Measurements from ENCODE around the gene CORT. TPM values are rescaled to one million over a fixed set of nuclear protein-coding genes. Genes with fewer than 3 reads are reported as not detected.

The CORT gene
- total RNA-seq, 4 donors from 2014 or later, result not detected

GRCh38 chr1:10457875-10458274, 8.0 kb downstream of the CORT start:
- Histone ChIP-seq H3K4me1 (no peaks in the 10 kb centered on the region), H3K27ac (no peak overlapping the region), H3K36me3 (peaks cover 0 to 43% of the 10 kb centered on the region in 2 donors), H3K9me3 (no peaks in the 10 kb centered on the region), H3K27me3 (no peaks in the 10 kb centered on the region), H3K4me3 (no peak overlapping the region)
- ATAC-seq, result no peak
- WGBS, 2 donors (ENCODE audit: low coverage in 1 of 2), result 39 to 82% methylated on average over 7 to 9 of the region's 9 CpGs
- TF ChIP-seq POLR2A (IDR thresholded peaks at IDR 0.05) (no peak), POLR2AphosphoS5 (IDR thresholded peaks at IDR 0.05) (no peak), CTCF (IDR thresholded peaks at IDR 0.05) (no peak), EP300 (IDR thresholded peaks at IDR 0.05) (no peak)

DNA sequence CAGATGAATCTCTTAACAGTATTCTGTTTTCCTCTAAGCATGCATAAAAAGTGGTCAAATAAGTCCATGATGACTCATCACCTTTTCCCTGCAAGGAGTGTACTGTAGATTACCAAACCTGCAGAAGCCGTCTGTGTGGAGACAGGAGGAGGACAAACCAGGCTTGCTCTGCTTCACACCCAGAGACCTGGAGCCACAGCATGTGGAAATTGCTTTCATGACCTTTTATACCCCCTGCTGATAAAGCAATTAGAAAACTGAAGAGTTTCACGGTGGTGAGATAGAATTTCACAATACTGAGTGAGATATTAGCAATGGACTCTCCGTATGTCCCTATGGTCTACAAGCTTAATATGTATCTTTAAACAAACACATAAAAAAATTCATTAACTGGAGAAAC, 9.4 kb downstream of the CORT start:
- TF ChIP-seq POLR2A (IDR thresholded peaks at IDR 0.05) (no peak), CTCF (IDR thresholded peaks at IDR 0.05) (no peak), EP300 (IDR thresholded peaks at IDR 0.05) (no peak), POLR2AphosphoS5 (IDR thresholded peaks at IDR 0.05) (no peak)
- H3K36me3 ChIP-seq, result peaks cover 0 to 56% of the 10 kb centered on the region in 2 donors
- H3K27me3 ChIP-seq, result no peaks in the 10 kb centered on the region
- no peak for ATAC-seq
- no peaks in the 10 kb centered on the region for H3K9me3 ChIP-seq
- no peak overlapping the region for H3K4me3 ChIP-seq
- H3K4me1 ChIP-seq, result no peaks in the 10 kb centered on the region
- 53 to 59% methylated on average over 3 of the region's 3 CpGs for WGBS, 2 donors (ENCODE audit: low coverage in 1 of 2)
- H3K27ac ChIP-seq, result no peak overlapping the region

GRCh38 chr1:10467078-10467477, 17.2 kb downstream of the CORT start:
- TF ChIP-seq EP300 (IDR thresholded peaks at IDR 0.05) (no peak), CTCF (IDR thresholded peaks at IDR 0.05) (no peak), POLR2AphosphoS5 (IDR thresholded peaks at IDR 0.05) (no peak), POLR2A (IDR thresholded peaks at IDR 0.05) (no peak)
- 83% methylated on average over 2 of the region's 2 CpGs; no CpG with 5 or more reads in 1 of the 2 donors for WGBS, 2 donors (ENCODE audit: low coverage in 1 of 2)
- H3K36me3 ChIP-seq, result peaks cover 0 to 79% of the 10 kb centered on the region in 2 donors
- no peak overlapping the region for H3K4me3 ChIP-seq
- no peaks in the 10 kb centered on the region for H3K9me3 ChIP-seq
- H3K27me3 ChIP-seq, result no peaks in the 10 kb centered on the region
- ATAC-seq, result no peak
- H3K27ac ChIP-seq, result no peak overlapping the region
- peaks cover 0 to 12% (median 3%) of the 10 kb centered on the region in 3 donors for H3K4me1 ChIP-seq

DNA sequence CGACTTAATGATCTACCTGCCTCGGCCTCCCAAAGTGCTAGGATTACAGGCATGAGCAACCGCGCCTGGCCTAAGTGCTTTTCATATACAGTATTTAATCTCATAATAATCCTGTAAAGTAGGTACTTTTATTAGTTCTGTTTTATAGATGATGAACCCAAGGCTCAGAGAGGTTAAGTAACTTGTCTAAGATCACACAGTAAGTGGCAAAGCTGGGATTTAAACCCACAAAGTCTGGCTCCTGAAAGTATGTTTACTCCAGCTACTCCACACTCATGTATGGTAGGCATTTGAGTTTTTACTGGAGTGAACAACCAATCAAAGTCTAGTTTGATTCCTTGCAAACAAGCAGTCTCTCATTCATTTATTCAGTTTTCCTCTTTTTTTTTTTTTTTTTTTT, 20.2 kb downstream of the CORT start:
- peaks cover 0 to 25% (median 3%) of the 10 kb centered on the region in 3 donors for H3K4me1 ChIP-seq
- H3K4me3 ChIP-seq, result no peak overlapping the region
- H3K27ac ChIP-seq, result no peak overlapping the region
- TF ChIP-seq EP300 (IDR thresholded peaks at IDR 0.05) (no peak), POLR2AphosphoS5 (IDR thresholded peaks at IDR 0.05) (no peak), CTCF (IDR thresholded peaks at IDR 0.05) (no peak), POLR2A (IDR thresholded peaks at IDR 0.05) (no peak)
- H3K36me3 ChIP-seq, result peaks cover 0 to 49% of the 10 kb centered on the region in 2 donors
- WGBS, 2 donors (ENCODE audit: low coverage in 1 of 2), result 95 to 100% methylated on average over 1 to 4 of the region's 4 CpGs
- H3K9me3 ChIP-seq, result no peaks in the 10 kb centered on the region
- no peaks in the 10 kb centered on the region for H3K27me3 ChIP-seq
- ATAC-seq, result no peak

DNA sequence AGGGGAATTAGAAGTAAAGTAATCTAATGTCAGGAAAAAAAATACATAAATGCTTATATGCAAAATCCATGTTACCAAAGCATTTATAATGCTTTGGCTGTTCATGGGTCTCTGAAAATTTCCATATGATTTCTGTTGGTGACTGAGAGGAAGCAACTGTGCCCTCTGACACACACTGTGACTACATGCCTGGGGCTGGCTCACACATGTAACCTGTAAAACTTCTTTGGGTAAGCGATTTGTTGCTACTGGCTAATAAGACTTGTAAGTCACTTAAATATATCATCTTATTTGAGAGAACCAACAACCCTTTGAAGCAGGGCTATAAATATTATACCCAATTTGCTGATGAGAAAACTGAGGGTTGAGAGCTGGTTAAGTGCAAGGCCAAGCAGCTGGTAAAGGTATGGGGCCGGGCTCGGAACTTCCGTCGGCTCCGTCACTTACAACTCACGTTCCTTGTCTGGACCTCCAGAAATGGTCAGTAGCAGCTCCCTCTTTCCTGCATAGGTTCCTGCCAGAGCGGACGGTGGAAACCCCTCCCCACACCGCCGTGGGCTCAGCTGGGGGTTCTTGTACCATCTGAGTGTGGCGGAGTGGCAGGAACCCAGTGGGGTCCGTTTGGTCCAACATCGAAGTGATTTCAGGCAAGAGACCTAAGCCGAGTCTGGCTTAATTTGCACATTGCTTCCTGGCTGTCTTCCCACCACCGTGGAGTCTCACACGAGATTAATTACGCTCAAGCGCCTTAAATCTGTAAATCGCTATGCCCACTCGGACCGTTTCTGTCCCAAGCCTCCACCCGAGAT, 21.8 kb downstream of the CORT start:
- H3K9me3 ChIP-seq, result no peaks in the 10 kb centered on the region
- H3K4me3 ChIP-seq, result peak overlapping the region; percentile 71 to 88
- TF ChIP-seq EP300 (IDR thresholded peaks at IDR 0.05) (no peak), CTCF (IDR thresholded peaks at IDR 0.05) (no peak)
- H3K27ac ChIP-seq, result peak overlapping the region; percentile 41 to 87 (median 82)
- H3K27me3 ChIP-seq, result no peaks in the 10 kb centered on the region
- peak; percentile 12 for ATAC-seq
- 7 to 8% methylated on average over 16 to 20 of the region's 23 CpGs for WGBS, 2 donors (ENCODE audit: low coverage in 1 of 2)
- peaks cover 0 to 34% of the 10 kb centered on the region in 2 donors for H3K36me3 ChIP-seq
- peaks cover 3 to 40% (median 9%) of the 10 kb centered on the region in 3 donors for H3K4me1 ChIP-seq
